Esophagus squamous epithelium (tissue), 5 donors: ENCODE results near the gene SLC6A1. TPM values are rescaled to one million over a fixed set of nuclear protein-coding genes. Genes with fewer than 3 reads are reported as not detected.
"Not testable (repeated sequence)": the region's sequence is repeated elsewhere in the genome, so short reads cannot be mapped to it uniquely, and the experiment has no call there.

ENCODE experiments used
- DNase-seq: peaks from one replicate; lab custom pipeline; 2025; lab: John Stamatoyannopoulos, UW
- H3K27ac ChIP-seq, 4 donors: fragments of 200-600 bp; sonication (generic); one replicate each; pipeline ENCODE4 v1.5.1; 2016 to 2019; ENCODE audit warnings: mild to moderate bottlenecking in 1 of 4
- H3K27me3 ChIP-seq, 4 donors: fragments of 200-600 bp; sonication (generic); 1 replicate in 3 of 4; 2 replicates in 1 of 4; pipeline versions ENCODE4 v1.5.1 to v1.6.0; 2017 to 2021; ENCODE audit warnings: antibody characterized with exemption in 1 of 4
- H3K36me3 ChIP-seq, 3 donors: fragments of 200-600 bp; sonication (generic); one replicate each; pipeline ENCODE4 v1.5.1; 2016 to 2019
- H3K4me1 ChIP-seq, 3 donors: fragments of 200-600 bp; sonication (generic); one replicate each; pipeline ENCODE4 v1.5.1; 2017 to 2019
- H3K4me3 ChIP-seq, 4 donors: fragments of 200-600 bp; sonication (generic); 1 replicate in 3 of 4; 2 replicates in 1 of 4; pipeline ENCODE4 v1.5.1; 2016 to 2019; ENCODE audit warnings: mild to moderate bottlenecking in 2 of 4, moderate library complexity in 1 of 4
- H3K9me3 ChIP-seq, 3 donors: fragments of 200-600 bp; sonication (generic); one replicate each; pipeline ENCODE4 v1.5.1; 2016 to 2019
- POLR2A ChIP-seq, 4 donors: fragments of 450-650 bp; IDR thresholded peaks; one replicate each; pipeline ENCODE4 v1.6.1; 2017; ENCODE audit warnings: antibody characterized with exemption in 4 of 4, mild to moderate bottlenecking in 4 of 4, moderate library complexity in 3 of 4
- WGBS, 2 donors: methylation state at CpG; one replicate each; pipeline ENCODE4 v1.1.5; 2018; 5-methylcytosine and 5-hydroxymethylcytosine counted together
- intact Hi-C: fragments of 100-400 bp; cut with DNase I; formaldehyde crosslinking; loops from one replicate; pipeline ENCODE4 v1.15.0; 2022
- total RNA-seq, 4 donors: library from RNA; depleted of rRNA; stranded (reverse); fragments of >200 nt; gene quantifications; one replicate each; pipeline ENCODE4 v1.1.0, GENCODE V29; 2016
- TF ChIP-seq, protein P1 (sequence below), 6 experiments: fragments of 450-650 bp in 4 of 6; fragments of 200-600 bp in 2 of 6; sonication (generic) in 2 of 6; IDR thresholded peaks; one replicate each; pipeline ENCODE4 v1.5.1; 2016 to 2019; ENCODE audit warnings: antibody characterized with exemption in 6 of 6, mild to moderate bottlenecking in 4 of 6, moderate library complexity in 4 of 6
- donor health status: DM: yes; HTN: yes; CAD: no.

Gene SLC6A1
- total RNA-seq, 4 donors from 2014 or later = 8.6 to 34.4 (median 22.3) TPM

GRCh38 chr3:11060500-11061251 is 68.1 kb downstream of the SLC6A1 start:
- no peak overlapping the region for H3K27ac ChIP-seq
- WGBS, 2 donors = 16 to 28% methylated on average over 8 to 10 of the region's 35 CpGs

DNA sequence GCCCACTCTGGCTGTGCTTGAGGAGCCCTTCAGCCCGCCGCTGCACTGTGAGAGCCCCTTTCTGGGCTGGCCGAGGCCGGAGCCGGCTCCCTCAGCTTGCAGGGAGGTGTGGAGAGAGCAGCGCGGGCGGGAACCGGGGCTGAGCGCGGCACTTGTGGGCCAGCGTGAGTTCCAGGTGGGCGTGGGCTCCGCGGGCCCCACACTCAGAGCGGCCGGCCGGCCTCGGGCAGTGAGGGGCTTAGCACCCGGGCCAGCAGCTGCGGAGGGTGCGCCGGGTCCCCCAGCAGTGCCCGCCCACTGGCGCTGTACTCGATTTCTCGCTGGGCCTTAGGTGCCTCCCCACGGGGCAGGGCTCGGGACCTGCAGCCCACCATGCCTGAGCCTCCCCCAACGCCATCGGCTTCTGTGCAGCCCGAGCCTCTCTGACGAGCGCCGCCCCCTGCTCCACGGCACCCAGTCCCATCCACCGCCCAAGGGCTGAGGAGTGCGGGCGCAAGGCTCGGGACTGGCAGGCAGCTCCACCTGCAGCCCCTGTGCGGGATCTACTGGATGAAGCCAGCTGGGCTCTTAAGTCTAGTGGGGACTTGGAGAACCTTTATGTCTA is 68.8 kb downstream of the SLC6A1 start:
- peaks cover 0 to 29% (median 0%) of the 10 kb centered on the region in 4 donors for H3K27me3 ChIP-seq
- not testable (repeated sequence) for H3K27ac ChIP-seq, DNase-seq, H3K9me3 ChIP-seq, H3K36me3 ChIP-seq
- peak overlapping the region in 2 of 4 donors; percentile 16 to 56 for H3K4me3 ChIP-seq
- peaks cover 0 to 18% (median 7%) of the 10 kb centered on the region in 3 donors for H3K4me1 ChIP-seq
- intact Hi-C loops = loop anchor here (10.0 kb wide), 1 partner anchor 273 kb away; no protein-coding TSS in a partner anchor
- 60 to 83% methylated on average over 1 of the region's 41 CpGs for WGBS, 2 donors

More at GRCh38 chr3:11060500-11061251, 68.1 kb downstream of the SLC6A1 start:
- no peak for DNase-seq
- no peaks in the 10 kb centered on the region for H3K36me3 ChIP-seq
- H3K27me3 ChIP-seq = peaks cover 0 to 34% (median 0%) of the 10 kb centered on the region in 4 donors
- TF ChIP-seq, protein P1, sequence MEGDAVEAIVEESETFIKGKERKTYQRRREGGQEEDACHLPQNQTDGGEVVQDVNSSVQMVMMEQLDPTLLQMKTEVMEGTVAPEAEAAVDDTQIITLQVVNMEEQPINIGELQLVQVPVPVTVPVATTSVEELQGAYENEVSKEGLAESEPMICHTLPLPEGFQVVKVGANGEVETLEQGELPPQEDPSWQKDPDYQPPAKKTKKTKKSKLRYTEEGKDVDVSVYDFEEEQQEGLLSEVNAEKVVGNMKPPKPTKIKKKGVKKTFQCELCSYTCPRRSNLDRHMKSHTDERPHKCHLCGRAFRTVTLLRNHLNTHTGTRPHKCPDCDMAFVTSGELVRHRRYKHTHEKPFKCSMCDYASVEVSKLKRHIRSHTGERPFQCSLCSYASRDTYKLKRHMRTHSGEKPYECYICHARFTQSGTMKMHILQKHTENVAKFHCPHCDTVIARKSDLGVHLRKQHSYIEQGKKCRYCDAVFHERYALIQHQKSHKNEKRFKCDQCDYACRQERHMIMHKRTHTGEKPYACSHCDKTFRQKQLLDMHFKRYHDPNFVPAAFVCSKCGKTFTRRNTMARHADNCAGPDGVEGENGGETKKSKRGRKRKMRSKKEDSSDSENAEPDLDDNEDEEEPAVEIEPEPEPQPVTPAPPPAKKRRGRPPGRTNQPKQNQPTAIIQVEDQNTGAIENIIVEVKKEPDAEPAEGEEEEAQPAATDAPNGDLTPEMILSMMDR (IDR thresholded peaks at IDR 0.05) = peak; percentile 55 to 94 (median 85)
- no peak for TF ChIP-seq POLR2A (IDR thresholded peaks at IDR 0.05)
- H3K4me1 ChIP-seq = peaks cover 0 to 18% (median 7%) of the 10 kb centered on the region in 3 donors
- peak overlapping the region in 2 of 4 donors; percentile 16 to 56 for H3K4me3 ChIP-seq
- intact Hi-C loops = loop anchor here (10.0 kb wide), 1 partner anchor 274 kb away; no protein-coding TSS in a partner anchor
- peaks cover 0 to 6% (median 0%) of the 10 kb centered on the region in 3 donors for H3K9me3 ChIP-seq

GRCh38 chr3:11062704-11063103 is 70.2 kb downstream of the SLC6A1 start:
- peaks cover 0 to 18% (median 0%) of the 10 kb centered on the region in 4 donors for H3K27me3 ChIP-seq
- H3K36me3 ChIP-seq = no peaks in the 10 kb centered on the region
- peaks cover 0 to 9% (median 0%) of the 10 kb centered on the region in 3 donors for H3K9me3 ChIP-seq
- WGBS, 2 donors = 76 to 86% methylated on average over 7 of the region's 7 CpGs
- no peak for DNase-seq
- H3K4me1 ChIP-seq = peaks cover 0 to 18% (median 7%) of the 10 kb centered on the region in 3 donors
- TF ChIP-seq, protein P1 (IDR thresholded peaks at IDR 0.05) = no peak
- TF ChIP-seq POLR2A (IDR thresholded peaks at IDR 0.05) = no peak
- no peak overlapping the region for H3K27ac ChIP-seq
- intact Hi-C loops = loop anchor here (10.0 kb wide), 1 partner anchor 272 kb away; no protein-coding TSS in a partner anchor
- H3K4me3 ChIP-seq = no peak overlapping the region

DNA sequence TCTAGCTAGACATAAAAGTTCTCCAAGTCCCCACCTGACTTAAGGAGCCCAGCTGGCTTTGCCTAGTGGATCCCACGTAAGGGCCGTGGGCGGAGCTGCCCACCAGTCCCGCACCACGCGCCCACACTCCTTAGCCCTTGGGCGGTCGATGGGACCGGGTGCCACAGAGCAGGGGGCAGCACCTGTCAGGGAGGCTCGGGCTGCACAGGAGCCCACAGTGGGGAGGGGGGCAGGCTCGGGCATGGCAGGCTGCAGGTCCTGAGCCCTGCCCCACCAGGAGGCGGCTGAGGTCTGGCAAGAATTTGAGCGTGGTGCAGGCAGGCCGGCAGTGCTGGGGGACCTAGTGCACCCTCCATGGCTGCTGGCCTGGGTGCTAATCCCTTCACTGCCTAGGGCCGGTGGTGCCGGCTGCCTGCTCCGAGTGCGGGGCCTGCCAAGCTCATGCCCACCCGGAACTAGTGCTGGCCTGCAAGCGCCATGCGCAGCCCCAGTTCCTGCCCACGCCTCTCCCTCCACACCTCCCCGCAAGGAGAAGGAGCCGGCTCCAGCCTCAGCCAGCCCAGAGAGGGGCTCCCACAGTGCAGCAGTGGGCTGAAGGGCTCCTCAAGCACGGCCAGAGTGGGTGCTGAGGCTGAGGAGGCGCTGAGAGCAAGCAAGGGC is 78.7 kb downstream of the SLC6A1 start:
- Histone ChIP-seq H3K36me3 (no peaks in the 10 kb centered on the region), H3K9me3 (peaks cover 0 to 8% (median 0%) of the 10 kb centered on the region in 3 donors), H3K4me1 (no peaks in the 10 kb centered on the region), H3K27me3 (peaks cover 0 to 5% (median 0%) of the 10 kb centered on the region in 4 donors), H3K27ac (no peak overlapping the region), H3K4me3 (no peak overlapping the region)
- DNase-seq = no peak
- TF ChIP-seq, protein P1 (IDR thresholded peaks at IDR 0.05) = no peak
- no peak for TF ChIP-seq POLR2A (IDR thresholded peaks at IDR 0.05)
- 70 to 96% methylated on average over 2 to 5 of the region's 26 CpGs for WGBS, 2 donors
- intact Hi-C loops = no loop called here

GRCh38 chr3:11072631-11073030 is 80.1 kb downstream of the SLC6A1 start:
- Histone ChIP-seq H3K36me3 (no peaks in the 10 kb centered on the region), H3K4me3 (no peak overlapping the region), H3K4me1 (no peaks in the 10 kb centered on the region), H3K9me3 (peaks cover 0 to 6% (median 0%) of the 10 kb centered on the region in 3 donors), H3K27ac (no peak overlapping the region), H3K27me3 (peaks cover 0 to 9% (median 0%) of the 10 kb centered on the region in 4 donors)
- DNase-seq = no peak
- WGBS, 2 donors = 68 to 70% methylated on average over 5 of the region's 5 CpGs
- TF ChIP-seq POLR2A (IDR thresholded peaks at IDR 0.05) = no peak
- TF ChIP-seq, protein P1 (IDR thresholded peaks at IDR 0.05) = no peak
- intact Hi-C loops = no loop called here
